Peyer's patch (tissue), 4 donors: ENCODE measurements around the gene FAM241A.

ENCODE experiments used
- POLR2A ChIP-seq, 2 donors: fragments of 450-650 bp; IDR thresholded peaks; one replicate each; pipeline ENCODE4 v1.5.1; 2017; ENCODE audit warnings: antibody characterized with exemption in 2 of 2, mild to moderate bottlenecking in 2 of 2, moderate library complexity in 2 of 2
- TF ChIP-seq, protein P1 (sequence below), 6 experiments: fragments of 450-650 bp in 4 of 6; fragments of 200-600 bp in 2 of 6; sonication (generic) in 1 of 6; IDR thresholded peaks; one replicate each; pipeline ENCODE4 v1.5.1; 2017 to 2019; ENCODE audit warnings: antibody characterized with exemption in 6 of 6, mild to moderate bottlenecking in 3 of 6, moderate library complexity in 1 of 6

DNA sequence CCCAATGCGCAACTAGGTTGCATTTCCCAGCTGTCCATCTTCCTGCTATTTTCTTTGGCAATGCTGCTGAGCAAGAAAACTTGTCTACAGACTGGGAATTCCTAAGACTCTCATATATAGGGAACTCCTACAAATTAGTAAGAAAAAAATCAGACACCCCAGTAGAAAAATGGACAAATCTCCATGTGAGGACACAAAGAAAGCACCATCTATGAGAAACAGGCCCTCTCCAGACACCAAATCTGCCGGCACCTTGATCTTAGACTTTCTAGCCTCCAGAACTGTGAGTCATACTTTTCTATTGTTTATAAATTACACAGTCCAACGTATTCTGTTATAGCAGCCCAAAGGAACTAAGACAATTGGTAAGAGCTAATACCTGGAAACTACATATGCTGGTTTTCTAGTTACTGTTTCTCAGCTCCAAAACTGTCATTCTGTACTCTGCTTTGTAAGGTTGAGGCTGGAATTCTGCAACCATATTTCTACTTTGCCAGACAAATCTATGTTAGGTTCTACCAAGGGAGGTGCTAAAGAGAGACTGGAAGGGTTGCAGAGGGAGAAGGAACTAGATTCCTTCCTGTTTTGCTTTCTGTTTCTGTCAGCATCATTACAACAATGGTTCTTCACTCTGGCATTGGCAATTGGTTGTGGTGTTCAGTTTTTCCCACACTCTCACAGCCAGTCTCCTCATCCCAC lies 35.7 kb upstream of the FAM241A start:
- no peak for TF ChIP-seq POLR2A (IDR thresholded peaks at IDR 0.05)
- TF ChIP-seq, protein P1, sequence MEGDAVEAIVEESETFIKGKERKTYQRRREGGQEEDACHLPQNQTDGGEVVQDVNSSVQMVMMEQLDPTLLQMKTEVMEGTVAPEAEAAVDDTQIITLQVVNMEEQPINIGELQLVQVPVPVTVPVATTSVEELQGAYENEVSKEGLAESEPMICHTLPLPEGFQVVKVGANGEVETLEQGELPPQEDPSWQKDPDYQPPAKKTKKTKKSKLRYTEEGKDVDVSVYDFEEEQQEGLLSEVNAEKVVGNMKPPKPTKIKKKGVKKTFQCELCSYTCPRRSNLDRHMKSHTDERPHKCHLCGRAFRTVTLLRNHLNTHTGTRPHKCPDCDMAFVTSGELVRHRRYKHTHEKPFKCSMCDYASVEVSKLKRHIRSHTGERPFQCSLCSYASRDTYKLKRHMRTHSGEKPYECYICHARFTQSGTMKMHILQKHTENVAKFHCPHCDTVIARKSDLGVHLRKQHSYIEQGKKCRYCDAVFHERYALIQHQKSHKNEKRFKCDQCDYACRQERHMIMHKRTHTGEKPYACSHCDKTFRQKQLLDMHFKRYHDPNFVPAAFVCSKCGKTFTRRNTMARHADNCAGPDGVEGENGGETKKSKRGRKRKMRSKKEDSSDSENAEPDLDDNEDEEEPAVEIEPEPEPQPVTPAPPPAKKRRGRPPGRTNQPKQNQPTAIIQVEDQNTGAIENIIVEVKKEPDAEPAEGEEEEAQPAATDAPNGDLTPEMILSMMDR (IDR thresholded peaks at IDR 0.05): no peak
